ENCODE data around the gene CEP83.

DNA sequence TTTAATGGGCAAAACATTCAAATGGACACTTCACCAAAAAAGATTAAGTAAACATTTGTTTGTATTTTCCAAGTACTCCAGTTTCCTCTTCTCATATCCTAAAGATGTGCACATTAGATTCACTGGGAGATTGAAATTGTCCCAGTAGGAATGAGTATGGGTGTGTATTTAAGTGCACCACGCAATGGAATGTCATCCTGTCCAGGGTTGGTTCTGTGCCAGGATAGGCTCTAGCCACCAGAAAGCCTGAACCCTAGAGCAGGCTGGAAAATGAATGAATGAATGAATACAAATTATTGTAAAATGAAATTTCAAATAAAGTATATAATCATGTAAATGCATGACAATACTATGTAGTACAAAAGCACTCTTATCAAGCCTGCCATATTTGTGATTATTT lies 14.0 kb downstream of the CEP83 start:
- TF ChIP-seq, protein P1, sequence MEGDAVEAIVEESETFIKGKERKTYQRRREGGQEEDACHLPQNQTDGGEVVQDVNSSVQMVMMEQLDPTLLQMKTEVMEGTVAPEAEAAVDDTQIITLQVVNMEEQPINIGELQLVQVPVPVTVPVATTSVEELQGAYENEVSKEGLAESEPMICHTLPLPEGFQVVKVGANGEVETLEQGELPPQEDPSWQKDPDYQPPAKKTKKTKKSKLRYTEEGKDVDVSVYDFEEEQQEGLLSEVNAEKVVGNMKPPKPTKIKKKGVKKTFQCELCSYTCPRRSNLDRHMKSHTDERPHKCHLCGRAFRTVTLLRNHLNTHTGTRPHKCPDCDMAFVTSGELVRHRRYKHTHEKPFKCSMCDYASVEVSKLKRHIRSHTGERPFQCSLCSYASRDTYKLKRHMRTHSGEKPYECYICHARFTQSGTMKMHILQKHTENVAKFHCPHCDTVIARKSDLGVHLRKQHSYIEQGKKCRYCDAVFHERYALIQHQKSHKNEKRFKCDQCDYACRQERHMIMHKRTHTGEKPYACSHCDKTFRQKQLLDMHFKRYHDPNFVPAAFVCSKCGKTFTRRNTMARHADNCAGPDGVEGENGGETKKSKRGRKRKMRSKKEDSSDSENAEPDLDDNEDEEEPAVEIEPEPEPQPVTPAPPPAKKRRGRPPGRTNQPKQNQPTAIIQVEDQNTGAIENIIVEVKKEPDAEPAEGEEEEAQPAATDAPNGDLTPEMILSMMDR (IDR thresholded peaks at IDR 0.05): no peak
- TF ChIP-seq EP300 (IDR thresholded peaks at IDR 0.05): no peak
- TF ChIP-seq POLR2A (IDR thresholded peaks at IDR 0.05): no peak
